Uterus (tissue), 4 donors: Measurements from ENCODE around the gene GP2. TPM values are rescaled to one million over a fixed set of nuclear protein-coding genes. Genes with fewer than 3 reads are reported as not detected.
"Not testable (repeated sequence)": the region's sequence is repeated elsewhere in the genome, so short reads cannot be mapped to it uniquely, and the experiment has no call there.

Experiments used
- DNase-seq, 2 donors: peaks; one replicate each; pipeline ENCODE4 v3.0.0-alpha.2; 2019 to 2020
- H3K27ac ChIP-seq, 2 donors: fragments of 200-600 bp; sonication (generic); 1 replicate in 1 of 2; 2 replicates in 1 of 2; pipeline ENCODE4 v1.5.1; 2016 to 2018
- H3K27me3 ChIP-seq, 2 donors: fragments of 200-600 bp; sonication (generic); one replicate each; pipeline ENCODE4 v1.5.1; 2018 to 2019; ENCODE audit warnings: control low read depth in 1 of 2
- H3K36me3 ChIP-seq, 2 donors: fragments of 200-600 bp; sonication (generic); one replicate each; pipeline ENCODE4 v1.5.1; 2019; ENCODE audit warnings: control low read depth in 1 of 2
- H3K4me1 ChIP-seq, 2 donors: fragments of 200-600 bp; sonication (generic); one replicate each; pipeline ENCODE4 v1.5.1; 2018 to 2019; ENCODE audit warnings: control low read depth in 1 of 2
- H3K4me3 ChIP-seq, 2 donors: fragments of 200-600 bp; sonication (generic); 1 replicate in 1 of 2; 2 replicates in 1 of 2; pipeline ENCODE4 v1.5.1; 2018 to 2019; ENCODE audit warnings: mild to moderate bottlenecking in 1 of 2
- H3K9me3 ChIP-seq, 2 donors: fragments of 200-600 bp; sonication (generic); one replicate each; pipeline ENCODE4 v1.5.1; 2019; ENCODE audit warnings: control low read depth in 1 of 2
- CTCF ChIP-seq, 4 experiments: fragments of 200-600 bp in 2 of 4; fragments of 450-650 bp in 2 of 4; sonication (generic) in 2 of 4; IDR thresholded peaks; one replicate each; pipeline ENCODE4 v1.5.1; 2016 to 2019; ENCODE audit warnings: antibody characterized with exemption in 4 of 4, mild to moderate bottlenecking in 2 of 4, moderate library complexity in 1 of 4
- POLR2A ChIP-seq, 2 donors: fragments of 450-650 bp; IDR thresholded peaks; one replicate each; pipeline ENCODE4 v1.6.1; 2016; ENCODE audit warnings: antibody characterized with exemption in 2 of 2, mild to moderate bottlenecking in 1 of 2, moderate library complexity in 1 of 2
- intact Hi-C: fragments of 100-400 bp; cut with DNase I; formaldehyde crosslinking; loops from one replicate; pipeline ENCODE4 v1.15.1; 2023; ENCODE audit warnings: low total_unique reads
- total RNA-seq, 4 donors: library from RNA; depleted of rRNA in 3 of 4; stranded (reverse); fragments of >200 nt in 3 of 4; gene quantifications; one replicate each; pipeline versions ENCODE4 v1.1.0 to v1.2.4, GENCODE V29; 2014 to 2023
- donor health status: DM: yes; HTN: yes; CAD: no.

Gene GP2
- total RNA-seq, 4 donors from 2014 or later: not detected

GRCh38 chr16:20317117-20317516 is 10.2 kb downstream of the GP2 start:
- TF ChIP-seq POLR2A (IDR thresholded peaks at IDR 0.05) (no peak), CTCF (IDR thresholded peaks at IDR 0.05) (no peak)
- intact Hi-C loops: no loop called here
- no peak for DNase-seq
- no peaks in the 10 kb centered on the region for H3K4me1 ChIP-seq
- H3K36me3 ChIP-seq: no peaks in the 10 kb centered on the region
- H3K27me3 ChIP-seq: no peaks in the 10 kb centered on the region
- no peak overlapping the region for H3K4me3 ChIP-seq
- no peak overlapping the region for H3K27ac ChIP-seq
- no peaks in the 10 kb centered on the region for H3K9me3 ChIP-seq

- Histone ChIP-seq H3K4me3 (no peak overlapping the region), H3K27me3 (no peaks in the 10 kb centered on the region), H3K9me3 (no peaks in the 10 kb centered on the region), H3K36me3 (no peaks in the 10 kb centered on the region), H3K4me1 (no peaks in the 10 kb centered on the region), H3K27ac (no peak overlapping the region)
- no peak for DNase-seq
- TF ChIP-seq CTCF (IDR thresholded peaks at IDR 0.05) (no peak), POLR2A (IDR thresholded peaks at IDR 0.05) (no peak)
- intact Hi-C loops: no loop called here
Observed at GRCh38 chr16:20316715-20317114, 10.6 kb downstream of the GP2 start.

GRCh38 chr16:20315764-20316163 is 11.5 kb downstream of the GP2 start:
- H3K27ac ChIP-seq: no peak overlapping the region
- H3K27me3 ChIP-seq: no peaks in the 10 kb centered on the region
- intact Hi-C loops: no loop called here
- H3K4me1 ChIP-seq: no peaks in the 10 kb centered on the region
- H3K4me3 ChIP-seq: no peak overlapping the region
- H3K9me3 ChIP-seq: no peaks in the 10 kb centered on the region
- no peaks in the 10 kb centered on the region for H3K36me3 ChIP-seq
- DNase-seq: no peak
- no peak for TF ChIP-seq POLR2A (IDR thresholded peaks at IDR 0.05)

GRCh38 chr16:20314575-20314974 is 12.7 kb downstream of the GP2 start:
- H3K27me3 ChIP-seq: no peaks in the 10 kb centered on the region
- no peak for TF ChIP-seq POLR2A (IDR thresholded peaks at IDR 0.05)
- DNase-seq: no peak
- H3K4me1 ChIP-seq: no peaks in the 10 kb centered on the region
- no peak overlapping the region for H3K27ac ChIP-seq
- no peaks in the 10 kb centered on the region for H3K9me3 ChIP-seq
- no peaks in the 10 kb centered on the region for H3K36me3 ChIP-seq
- intact Hi-C loops: no loop called here
- no peak overlapping the region for H3K4me3 ChIP-seq

GRCh38 chr16:20313741-20314140 is 13.6 kb downstream of the GP2 start:
- Histone ChIP-seq H3K9me3 (no peaks in the 10 kb centered on the region), H3K27me3 (no peaks in the 10 kb centered on the region), H3K4me3 (no peak overlapping the region), H3K4me1 (no peaks in the 10 kb centered on the region), H3K27ac (no peak overlapping the region), H3K36me3 (no peaks in the 10 kb centered on the region)
- TF ChIP-seq POLR2A (IDR thresholded peaks at IDR 0.05) (no peak), CTCF (IDR thresholded peaks at IDR 0.05) (no peak)
- intact Hi-C loops: no loop called here
- DNase-seq: no peak

GRCh38 chr16:20312536-20313095 is 14.7 kb downstream of the GP2 start:
- H3K27ac ChIP-seq, H3K4me3 ChIP-seq, H3K4me1 ChIP-seq, H3K9me3 ChIP-seq, DNase-seq, H3K27me3 ChIP-seq, H3K36me3 ChIP-seq, intact Hi-C loops: not testable (repeated sequence)

- no peak overlapping the region for H3K4me3 ChIP-seq
- no peak for DNase-seq
- no peak for TF ChIP-seq POLR2A (IDR thresholded peaks at IDR 0.05)
- no peak for TF ChIP-seq CTCF (IDR thresholded peaks at IDR 0.05)
- no peaks in the 10 kb centered on the region for H3K4me1 ChIP-seq
- H3K36me3 ChIP-seq: no peaks in the 10 kb centered on the region
- H3K27me3 ChIP-seq: no peaks in the 10 kb centered on the region
- H3K27ac ChIP-seq: no peak overlapping the region
- no peaks in the 10 kb centered on the region for H3K9me3 ChIP-seq
- intact Hi-C loops: no loop called here
Observed at GRCh38 chr16:20311548-20311947, 15.8 kb downstream of the GP2 start.
